Suprapubic skin (tissue), 4 donors: ENCODE data around the gene NCDN. TPM values are rescaled to one million over a fixed set of nuclear protein-coding genes. Genes with fewer than 3 reads are reported as not detected.
A peak's percentile ranks its signal among the peaks of the same experiment; 100 is the strongest.

Experiments
- DNase-seq, 2 donors: peaks; one replicate each; pipeline ENCODE4 v3.0.0-alpha.2; 2019; ENCODE audit warnings: low spot score in 2 of 2
- H3K27ac ChIP-seq: fragments of 200-600 bp; sonication (generic); one replicate; pipeline ENCODE4 v1.5.1; 2019
- H3K27me3 ChIP-seq: fragments of 200-600 bp; sonication (generic); one replicate; pipeline ENCODE4 v1.5.1; 2019
- H3K36me3 ChIP-seq: fragments of 200-600 bp; sonication (generic); one replicate; pipeline ENCODE4 v1.5.1; 2019
- H3K4me1 ChIP-seq: fragments of 200-600 bp; sonication (generic); one replicate; pipeline ENCODE4 v1.5.1; 2019
- H3K4me3 ChIP-seq: fragments of 200-600 bp; sonication (generic); one replicate; pipeline ENCODE4 v1.5.1; 2019; ENCODE audit warnings: mild to moderate bottlenecking
- H3K9me3 ChIP-seq: fragments of 200-600 bp; sonication (generic); one replicate; pipeline ENCODE4 v1.5.1; 2019
- EP300 ChIP-seq: sonication (generic); formaldehyde crosslinking; IDR thresholded peaks from one replicate; pipeline ENCODE4 v1.6.1; 2017; ENCODE audit warnings: antibody characterized with exemption
- POLR2A ChIP-seq, 2 donors: fragments of 450-650 bp; IDR thresholded peaks; one replicate each; pipeline ENCODE4 v1.6.1; 2017; ENCODE audit warnings: antibody characterized with exemption in 2 of 2, mild to moderate bottlenecking in 2 of 2, moderate library complexity in 2 of 2
- POLR2AphosphoS5 ChIP-seq, 3 donors: sonication (generic); formaldehyde crosslinking; IDR thresholded peaks; one replicate each; pipeline ENCODE4 v1.6.1; 2017; ENCODE audit warnings: antibody characterized with exemption in 3 of 3
- WGBS: methylation state at CpG from one replicate; pipeline ENCODE4 v1.1.5; 2018; 5-methylcytosine and 5-hydroxymethylcytosine counted together
- total RNA-seq, 4 donors: library from RNA; depleted of rRNA; stranded (reverse); fragments of >200 nt; gene quantifications; one replicate each; pipeline ENCODE4 v1.1.0, GENCODE V29; 2016
- TF ChIP-seq, protein P1 (sequence below), 2 donors: fragments of 200-600 bp in 1 of 2; fragments of 450-650 bp in 1 of 2; sonication (generic) in 1 of 2; IDR thresholded peaks; one replicate each; pipeline ENCODE4 v1.5.1; 2016 to 2019; ENCODE audit warnings: antibody characterized with exemption in 2 of 2, mild to moderate bottlenecking in 1 of 2, moderate library complexity in 1 of 2

Gene NCDN
- total RNA-seq, 4 donors from 2014 or later = 14.1 to 26.2 (median 24.1) TPM

DNA sequence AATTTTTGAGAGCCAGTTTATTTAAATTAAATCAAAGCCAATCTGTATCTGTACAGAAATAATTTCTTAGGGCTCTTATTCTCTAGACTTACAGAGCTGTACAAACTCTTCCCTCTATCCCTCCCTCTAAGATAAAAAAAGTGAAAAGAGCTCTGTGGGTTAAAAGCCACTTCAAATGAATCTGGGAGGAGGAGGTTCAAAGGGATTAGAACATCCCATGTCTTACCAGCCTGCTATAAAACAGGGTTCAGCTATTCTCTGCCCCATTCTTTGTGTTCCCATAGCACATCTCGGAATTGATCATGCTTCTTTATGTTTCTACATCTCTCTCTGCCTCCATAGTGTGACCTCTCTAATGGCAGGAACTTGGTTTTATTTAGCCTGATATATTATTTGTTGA is 19.8 kb upstream of the NCDN start:
- Histone ChIP-seq H3K27ac (no peak overlapping the region), H3K27me3 (no peaks in the 10 kb centered on the region), H3K4me1 (peaks cover 53% of the 10 kb centered on the region), H3K4me3 (no peak overlapping the region), H3K9me3 (no peaks in the 10 kb centered on the region), H3K36me3 (no peaks in the 10 kb centered on the region)
- 84% methylated on average over 1 of the region's 1 CpG for WGBS
- DNase-seq = no peak
- TF ChIP-seq EP300 = no peak
- TF ChIP-seq, protein P1, sequence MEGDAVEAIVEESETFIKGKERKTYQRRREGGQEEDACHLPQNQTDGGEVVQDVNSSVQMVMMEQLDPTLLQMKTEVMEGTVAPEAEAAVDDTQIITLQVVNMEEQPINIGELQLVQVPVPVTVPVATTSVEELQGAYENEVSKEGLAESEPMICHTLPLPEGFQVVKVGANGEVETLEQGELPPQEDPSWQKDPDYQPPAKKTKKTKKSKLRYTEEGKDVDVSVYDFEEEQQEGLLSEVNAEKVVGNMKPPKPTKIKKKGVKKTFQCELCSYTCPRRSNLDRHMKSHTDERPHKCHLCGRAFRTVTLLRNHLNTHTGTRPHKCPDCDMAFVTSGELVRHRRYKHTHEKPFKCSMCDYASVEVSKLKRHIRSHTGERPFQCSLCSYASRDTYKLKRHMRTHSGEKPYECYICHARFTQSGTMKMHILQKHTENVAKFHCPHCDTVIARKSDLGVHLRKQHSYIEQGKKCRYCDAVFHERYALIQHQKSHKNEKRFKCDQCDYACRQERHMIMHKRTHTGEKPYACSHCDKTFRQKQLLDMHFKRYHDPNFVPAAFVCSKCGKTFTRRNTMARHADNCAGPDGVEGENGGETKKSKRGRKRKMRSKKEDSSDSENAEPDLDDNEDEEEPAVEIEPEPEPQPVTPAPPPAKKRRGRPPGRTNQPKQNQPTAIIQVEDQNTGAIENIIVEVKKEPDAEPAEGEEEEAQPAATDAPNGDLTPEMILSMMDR (IDR thresholded peaks at IDR 0.05) = no peak
- TF ChIP-seq POLR2AphosphoS5 (IDR thresholded peaks at IDR 0.05) = no peak
- TF ChIP-seq POLR2A (IDR thresholded peaks at IDR 0.05) = no peak

DNA sequence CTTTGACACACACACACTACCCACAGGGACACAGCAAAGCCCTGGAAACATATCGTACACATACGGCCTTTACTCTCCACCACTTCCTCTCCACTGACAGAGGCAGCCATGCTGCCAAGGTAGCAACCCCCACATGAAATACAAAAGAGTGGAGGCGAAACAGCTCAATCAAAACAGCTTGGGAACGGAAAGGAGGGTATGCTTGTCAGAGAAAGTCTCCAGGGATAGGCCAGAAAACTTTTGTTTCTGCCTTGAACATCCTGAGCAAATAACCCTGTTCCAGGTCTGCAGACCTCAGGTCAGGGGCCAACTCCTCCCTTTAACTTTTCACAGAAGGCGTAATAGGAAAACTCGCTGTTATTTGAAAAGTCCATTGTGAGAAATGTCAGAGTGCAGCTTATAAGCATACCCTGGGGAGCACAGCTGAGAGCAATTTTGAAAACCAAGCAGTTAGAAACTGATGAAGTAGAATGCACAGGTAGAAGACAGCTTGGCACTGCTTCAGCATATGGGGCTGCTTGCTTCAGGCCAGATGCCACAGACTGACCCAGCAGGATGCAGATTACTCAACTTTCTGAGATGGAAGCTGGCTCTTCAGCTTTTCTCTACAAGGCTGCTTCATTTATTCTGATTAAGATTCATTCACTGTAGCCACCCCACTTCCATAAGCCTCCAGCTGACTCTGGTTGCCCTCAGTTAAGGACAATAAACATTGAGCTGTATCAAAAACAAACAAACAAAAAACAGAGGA is 18.4 kb upstream of the NCDN start:
- H3K27ac ChIP-seq = no peak overlapping the region
- TF ChIP-seq EP300 = no peak
- TF ChIP-seq, protein P1 (IDR thresholded peaks at IDR 0.05) = no peak
- no peak for TF ChIP-seq POLR2A (IDR thresholded peaks at IDR 0.05)
- no peak for TF ChIP-seq POLR2AphosphoS5 (IDR thresholded peaks at IDR 0.05)
- WGBS = 59% methylated on average over 6 of the region's 6 CpGs

DNA sequence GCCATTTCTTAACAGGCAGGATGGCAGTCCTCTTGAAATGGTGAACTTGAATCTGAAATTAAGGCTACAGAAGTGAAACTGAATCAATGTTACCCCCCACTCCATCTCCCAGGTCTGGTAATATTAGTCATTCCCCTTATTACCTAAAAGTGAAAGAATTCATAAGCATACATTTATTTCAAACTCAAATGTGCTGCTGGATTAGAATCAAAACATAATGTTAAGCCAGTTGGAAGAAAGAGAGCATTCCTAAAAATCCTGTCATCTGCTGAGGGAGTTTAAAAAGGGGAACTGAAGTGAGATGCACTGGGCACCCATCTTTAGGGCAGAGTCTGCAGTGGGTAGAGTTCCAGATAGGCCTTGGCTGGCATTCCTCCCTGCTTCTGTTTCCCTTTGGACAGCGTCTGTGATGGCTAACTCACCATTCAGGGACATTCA is 17.8 kb upstream of the NCDN start:
- Histone ChIP-seq H3K4me1 (peaks cover 49% of the 10 kb centered on the region), H3K36me3 (no peaks in the 10 kb centered on the region), H3K9me3 (no peaks in the 10 kb centered on the region), H3K4me3 (no peak overlapping the region), H3K27me3 (no peaks in the 10 kb centered on the region), H3K27ac (no peak overlapping the region)
- DNase-seq = no peak
- TF ChIP-seq, protein P1 (IDR thresholded peaks at IDR 0.05) = no peak
- TF ChIP-seq POLR2AphosphoS5 (IDR thresholded peaks at IDR 0.05) (no peak), EP300 (no peak), POLR2A (IDR thresholded peaks at IDR 0.05) (no peak)
- 30% methylated on average over 1 of the region's 1 CpG for WGBS

More for the DNA sequence above, 18.4 kb upstream of the NCDN start:
- H3K36me3 ChIP-seq = no peaks in the 10 kb centered on the region
- H3K4me3 ChIP-seq = no peak overlapping the region
- no peaks in the 10 kb centered on the region for H3K27me3 ChIP-seq
- H3K4me1 ChIP-seq = peaks cover 49% of the 10 kb centered on the region
- no peaks in the 10 kb centered on the region for H3K9me3 ChIP-seq
- DNase-seq = no peak

DNA sequence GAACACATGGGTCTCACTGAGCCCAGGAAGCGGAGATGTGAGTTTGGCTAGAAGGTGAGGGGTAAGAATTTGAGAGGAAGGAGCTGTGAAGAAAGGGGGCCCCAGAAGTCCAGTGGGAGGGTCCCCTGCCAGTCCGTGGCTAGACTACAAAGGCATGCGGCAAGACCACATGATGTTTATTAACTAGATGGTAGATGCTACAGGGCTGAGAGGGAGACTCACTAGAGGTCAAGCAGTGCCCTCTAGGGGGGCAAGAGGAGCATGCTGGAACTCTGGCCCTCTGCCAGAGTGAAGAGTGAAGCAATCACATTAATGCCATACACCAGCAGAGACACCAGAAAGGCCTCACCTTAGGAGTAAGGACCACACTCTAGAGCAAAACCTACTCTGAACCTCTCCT is 12.6 kb upstream of the NCDN start:
- 82% methylated on average over 3 of the region's 3 CpGs for WGBS
- H3K9me3 ChIP-seq = no peaks in the 10 kb centered on the region
- peaks cover 15% of the 10 kb centered on the region for H3K4me1 ChIP-seq
- TF ChIP-seq POLR2AphosphoS5 (IDR thresholded peaks at IDR 0.05) (no peak), POLR2A (IDR thresholded peaks at IDR 0.05) (no peak), EP300 (no peak)
- TF ChIP-seq, protein P1 (IDR thresholded peaks at IDR 0.05) = no peak
- no peak overlapping the region for H3K4me3 ChIP-seq
- no peaks in the 10 kb centered on the region for H3K27me3 ChIP-seq
- no peak overlapping the region for H3K27ac ChIP-seq
- H3K36me3 ChIP-seq = peaks cover 12% of the 10 kb centered on the region
- DNase-seq = peak in 1 of 2 donors; percentile 37

DNA sequence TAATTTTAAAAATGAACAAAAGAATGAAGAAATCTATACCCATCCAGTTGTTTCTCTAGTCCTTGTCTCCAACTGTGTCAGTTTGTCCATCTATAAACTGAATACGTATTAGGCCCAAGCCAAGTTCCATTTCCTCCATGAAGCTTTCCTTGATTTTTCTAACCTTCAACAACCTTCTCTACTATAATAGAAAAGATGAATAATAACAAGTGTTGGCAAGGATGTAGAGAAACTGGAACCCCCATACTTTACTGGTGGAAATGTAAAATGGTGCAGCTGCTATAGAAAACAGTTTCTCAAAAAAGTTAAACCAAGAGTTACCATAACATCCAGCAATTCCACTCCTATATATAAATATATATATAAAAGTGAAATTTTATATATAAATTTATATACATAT is 11.0 kb upstream of the NCDN start:
- Histone ChIP-seq H3K4me3 (no peak overlapping the region), H3K27me3 (no peaks in the 10 kb centered on the region), H3K4me1 (peaks cover 6% of the 10 kb centered on the region), H3K9me3 (no peaks in the 10 kb centered on the region), H3K36me3 (peaks cover 20% of the 10 kb centered on the region), H3K27ac (no peak overlapping the region)
- 94% methylated on average over 1 of the region's 1 CpG for WGBS
- DNase-seq = no peak
- TF ChIP-seq EP300 = no peak
